Esophagus (tissue), 2 donors: ENCODE data around the gene DOP1A. TPM values are rescaled to one million over a fixed set of nuclear protein-coding genes. Genes with fewer than 3 reads are reported as not detected.
"Not testable (repeated sequence)": the region's sequence is repeated elsewhere in the genome, so short reads cannot be mapped to it uniquely, and the experiment has no call there.

Experiments
- H3K27ac ChIP-seq, 2 donors: one replicate each; pipeline ENCODE4 v1.5.1; 2013; ENCODE audit warnings: low read depth in 2 of 2, mild to moderate bottlenecking in 2 of 2, inconsistent platforms in 1 of 2, low read length in 1 of 2, moderate library complexity in 1 of 2
- H3K27me3 ChIP-seq, 2 donors: one replicate each; pipeline ENCODE4 v1.6.1; 2013; ENCODE audit warnings: low read length in 2 of 2, control low read depth in 1 of 2, mild to moderate bottlenecking in 1 of 2; ENCODE audit not compliant: insufficient read depth in 2 of 2, control insufficient read depth in 1 of 2
- H3K36me3 ChIP-seq, 2 donors: one replicate each; pipeline ENCODE4 v1.6.1; 2013; ENCODE audit warnings: low read length in 1 of 2; ENCODE audit not compliant: control insufficient read depth in 2 of 2, insufficient read depth in 2 of 2
- H3K4me1 ChIP-seq, 2 donors: one replicate each; pipeline ENCODE4 v1.6.1; 2013; ENCODE audit warnings: low read length in 1 of 2; ENCODE audit not compliant: control insufficient read depth in 2 of 2, insufficient read depth in 2 of 2
- H3K4me3 ChIP-seq, 2 donors: one replicate each; pipeline ENCODE4 v1.5.1; 2013; ENCODE audit warnings: low read length in 2 of 2, mild to moderate bottlenecking in 2 of 2, low read depth in 1 of 2, moderate library complexity in 1 of 2
- H3K9me3 ChIP-seq, 2 donors: one replicate each; pipeline ENCODE4 v1.6.1; 2013; ENCODE audit warnings: mild to moderate bottlenecking in 2 of 2, low read depth in 1 of 2, low read length in 1 of 2, moderate library complexity in 1 of 2; ENCODE audit not compliant: control insufficient read depth in 2 of 2, insufficient read depth in 1 of 2
- WGBS, 2 donors: extraction: QIAGEN DNeasy Blood & Tissue Kit; methylation state at CpG; one replicate each; pipeline ENCODE4 v1.1.7; 2013; 5-methylcytosine and 5-hydroxymethylcytosine counted together
- polyA plus RNA-seq, 2 donors: library from polyadenylated mRNA; stranded (reverse); fragments of 200-250 nt; gene quantifications; one replicate each; pipeline ENCODE4 v1.2.3, GENCODE V29; 2013
- donor health status: healthy with polysubstance abuse.
- donor health status: Bipolar disorder and iron deficiency.

DOP1A gene
- polyA plus RNA-seq, 2 donors: 5.8 to 6.0 TPM

DNA sequence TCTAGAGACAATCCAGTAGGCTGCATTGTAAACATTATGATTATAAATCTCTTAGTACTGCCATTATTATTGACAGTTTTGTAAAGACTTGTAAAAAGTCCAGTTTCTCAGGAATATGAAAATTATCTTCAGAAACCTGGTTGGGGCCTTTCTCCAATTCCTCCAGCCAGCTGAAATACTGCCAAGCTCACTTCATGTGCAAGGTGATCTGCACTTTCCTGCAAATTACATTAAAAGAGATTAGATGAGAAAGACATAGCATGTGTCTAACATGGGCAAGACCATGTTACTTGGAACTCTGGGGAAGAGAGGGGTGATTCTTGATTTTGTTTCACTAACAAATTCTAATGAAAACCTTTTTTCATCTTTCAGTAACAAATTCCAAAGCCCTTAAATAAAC, 101.6 kb downstream of the DOP1A start:
- Histone ChIP-seq H3K36me3 (peaks cover 9 to 12% of the 10 kb centered on the region in 2 donors), H3K9me3 (no peaks in the 10 kb centered on the region), H3K27me3 (no peaks in the 10 kb centered on the region), H3K4me1 (no peaks in the 10 kb centered on the region), H3K27ac (no peak overlapping the region), H3K4me3 (no peak overlapping the region)

DNA sequence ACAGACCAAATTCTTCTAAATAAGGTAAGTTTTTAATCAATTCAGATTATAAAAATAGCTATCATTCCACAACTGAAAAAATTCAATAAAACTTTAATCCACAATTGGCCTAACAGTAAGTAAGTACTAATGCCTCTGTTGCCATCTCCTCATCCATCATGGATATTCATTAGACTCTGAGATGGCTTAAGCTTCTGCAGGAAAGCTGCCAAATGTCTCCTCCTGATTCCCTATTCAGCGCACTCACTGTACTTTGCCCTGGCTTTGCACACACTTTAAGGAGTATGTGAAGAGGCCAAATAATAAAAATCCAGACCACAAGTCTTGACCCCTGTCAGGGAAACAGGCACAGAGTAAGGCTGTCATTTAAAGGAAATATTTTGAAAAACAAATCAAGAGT, 102.0 kb downstream of the DOP1A start:
- Histone ChIP-seq H3K4me1 (no peaks in the 10 kb centered on the region), H3K4me3 (no peak overlapping the region), H3K27ac (no peak overlapping the region), H3K27me3 (no peaks in the 10 kb centered on the region), H3K36me3 (peaks cover 8 to 12% of the 10 kb centered on the region in 2 donors), H3K9me3 (no peaks in the 10 kb centered on the region)
- WGBS, 2 donors: 57 to 60% methylated on average over 1 of the region's 1 CpG

GRCh38 chr6:83176246-83176645, 108.8 kb downstream of the DOP1A start:
- 80 to 93% methylated on average over 4 of the region's 4 CpGs for WGBS, 2 donors
- H3K36me3 ChIP-seq: peaks cover 0 to 5% of the 10 kb centered on the region in 2 donors
- H3K27ac ChIP-seq: no peak overlapping the region
- H3K4me3 ChIP-seq: no peak overlapping the region
- no peaks in the 10 kb centered on the region for H3K27me3 ChIP-seq
- no peaks in the 10 kb centered on the region for H3K9me3 ChIP-seq
- H3K4me1 ChIP-seq: no peaks in the 10 kb centered on the region

GRCh38 chr6:83180426-83180950, 113.0 kb downstream of the DOP1A start:
- no peak overlapping the region for H3K27ac ChIP-seq
- H3K36me3 ChIP-seq: peaks cover 3 to 4% of the 10 kb centered on the region in 2 donors
- no peaks in the 10 kb centered on the region for H3K9me3 ChIP-seq
- no peaks in the 10 kb centered on the region for H3K27me3 ChIP-seq
- H3K4me3 ChIP-seq: no peak overlapping the region
- H3K4me1 ChIP-seq: no peaks in the 10 kb centered on the region

DNA sequence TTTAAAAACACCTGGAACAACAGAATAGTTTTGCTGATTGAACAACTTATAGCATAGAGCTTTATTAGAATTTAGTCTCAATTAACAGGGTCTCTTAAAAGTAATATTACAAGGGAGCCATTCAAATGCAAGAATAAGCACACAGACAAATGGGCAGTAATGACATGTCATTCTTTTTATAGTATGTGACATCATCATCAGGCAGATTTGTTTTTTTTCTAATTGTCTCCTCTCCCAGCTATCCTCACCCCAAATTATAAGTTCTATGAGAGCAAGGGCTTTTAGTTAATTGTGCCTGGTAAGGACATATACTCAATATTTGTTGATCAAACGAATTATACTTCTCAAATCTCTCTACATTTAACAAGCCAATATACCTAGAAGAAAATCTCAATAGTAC, 114.6 kb downstream of the DOP1A start:
- no peak overlapping the region for H3K27ac ChIP-seq
- no peaks in the 10 kb centered on the region for H3K27me3 ChIP-seq
- no peaks in the 10 kb centered on the region for H3K4me1 ChIP-seq
- H3K4me3 ChIP-seq: no peak overlapping the region
- H3K9me3 ChIP-seq: no peaks in the 10 kb centered on the region
- WGBS, 2 donors: 75 to 78% methylated on average over 1 of the region's 1 CpG
- H3K36me3 ChIP-seq: peaks cover 4 to 6% of the 10 kb centered on the region in 2 donors

- no peaks in the 10 kb centered on the region for H3K9me3 ChIP-seq
- no peaks in the 10 kb centered on the region for H3K4me1 ChIP-seq
- 72 to 73% methylated on average over 9 of the region's 9 CpGs for WGBS, 2 donors
- no peaks in the 10 kb centered on the region for H3K27me3 ChIP-seq
- no peak overlapping the region for H3K4me3 ChIP-seq
- peaks cover 4 to 6% of the 10 kb centered on the region in 2 donors for H3K36me3 ChIP-seq
- H3K27ac ChIP-seq: no peak overlapping the region
These were observed 115.8 kb downstream of the DOP1A start for GRCh38 chr6:83183082-83183828.

GRCh38 chr6:83185096-83185495, 117.6 kb downstream of the DOP1A start:
- WGBS, 2 donors: 90 to 94% methylated on average over 2 of the region's 2 CpGs

DNA sequence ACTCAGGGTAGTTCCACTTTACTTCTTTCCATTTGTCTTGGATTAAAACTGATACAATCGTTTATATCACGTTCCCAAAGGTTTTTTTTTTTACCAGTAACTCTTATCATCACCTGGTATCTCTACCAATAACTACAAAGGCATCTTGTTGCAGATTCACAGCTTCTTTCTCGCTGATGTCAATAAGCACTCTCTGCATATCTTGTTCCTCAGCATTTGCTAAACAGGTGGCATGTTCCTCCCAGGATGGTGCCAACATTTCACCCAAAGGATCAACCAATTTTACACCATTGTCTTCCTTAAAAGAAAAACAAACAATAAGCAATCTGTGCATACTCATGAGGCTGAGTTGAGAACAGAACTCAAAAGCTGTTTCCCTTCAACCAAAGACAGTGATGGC, 121.0 kb downstream of the DOP1A start:
- WGBS, 2 donors: 59 to 73% methylated on average over 3 of the region's 3 CpGs
- peaks cover 0 to 8% of the 10 kb centered on the region in 2 donors for H3K36me3 ChIP-seq
- no peaks in the 10 kb centered on the region for H3K9me3 ChIP-seq
- no peaks in the 10 kb centered on the region for H3K4me1 ChIP-seq
- H3K4me3 ChIP-seq: no peak overlapping the region
- no peak overlapping the region for H3K27ac ChIP-seq
- H3K27me3 ChIP-seq: no peaks in the 10 kb centered on the region

More at GRCh38 chr6:83185096-83185495, 117.6 kb downstream of the DOP1A start:
- Histone ChIP-seq H3K27ac (no peak overlapping the region), H3K4me1 (no peaks in the 10 kb centered on the region), H3K4me3 (no peak overlapping the region), H3K9me3 (no peaks in the 10 kb centered on the region), H3K36me3 (peaks cover 4 to 8% of the 10 kb centered on the region in 2 donors), H3K27me3 (no peaks in the 10 kb centered on the region)

GRCh38 chr6:83190626-83191025, 123.2 kb downstream of the DOP1A start:
- H3K4me1 ChIP-seq: peaks cover 0 to 3% of the 10 kb centered on the region in 2 donors
- 90 to 93% methylated on average over 6 of the region's 6 CpGs for WGBS, 2 donors
- H3K36me3 ChIP-seq: peaks cover 0 to 5% of the 10 kb centered on the region in 2 donors
- H3K27me3 ChIP-seq: no peaks in the 10 kb centered on the region
- H3K9me3 ChIP-seq: no peaks in the 10 kb centered on the region
- no peak overlapping the region for H3K27ac ChIP-seq
- no peak overlapping the region for H3K4me3 ChIP-seq

- not testable (repeated sequence) for H3K9me3 ChIP-seq, H3K27ac ChIP-seq, H3K27me3 ChIP-seq, H3K36me3 ChIP-seq, H3K4me1 ChIP-seq
- peak overlapping the region in 1 of 2 donors; percentile 95 for H3K4me3 ChIP-seq
- 82 to 91% methylated on average over 17 to 18 of the region's 18 CpGs for WGBS, 2 donors
These were observed 124.5 kb downstream of the DOP1A start for GRCh38 chr6:83191974-83192373.
